ENCODE results near the gene DPM1.

- no peak for TF ChIP-seq CTCF (IDR thresholded peaks at IDR 0.05 in 2 of 3, conservative IDR thresholded peaks at IDR 0.05 in 1 of 3; ENCODE audit: borderline replicate concordance in 1 of 3, insufficient read depth in 1 of 3, low read depth in 2 of 3, low read length in 2 of 3)
- no peak for TF ChIP-seq FOSL1 (IDR thresholded peaks at IDR 0.05; ENCODE audit: low read depth)
- TF ChIP-seq POLR2AphosphoS5 (IDR thresholded peaks at IDR 0.05; ENCODE audit: low read depth, low read length) = no peak
- no peak for TF ChIP-seq POLR2A (IDR thresholded peaks at IDR 0.05; ENCODE audit: borderline replicate concordance, extremely low read depth, insufficient read depth, insufficient read length)
- TF ChIP-seq EZH2 (IDR thresholded peaks at IDR 0.05) = no peak
Observed at GRCh38 chr20:50930139-50930975, 28.0 kb downstream of the DPM1 start.

All from HCT116 (cell line).